ENCODE measurements around the gene CNTNAP4.

Gene CNTNAP4

GRCh38 chr16:76500006-76500405, 222.8 kb downstream of the CNTNAP4 start:
- no peak for DNase-seq

- no peak for DNase-seq
Observed at GRCh38 chr16:76502063-76502462, 224.9 kb downstream of the CNTNAP4 start.

- DNase-seq: no peak
Observed at GRCh38 chr16:76502555-76502954, 225.4 kb downstream of the CNTNAP4 start.

GRCh38 chr16:76503091-76503490, 225.9 kb downstream of the CNTNAP4 start:
- no peak for DNase-seq

GRCh38 chr16:76511203-76511602, 234.0 kb downstream of the CNTNAP4 start:
- DNase-seq: no peak

GRCh38 chr16:76518781-76519180, 241.6 kb downstream of the CNTNAP4 start:
- DNase-seq: no peak

- no peak for DNase-seq
Observed at GRCh38 chr16:76524356-76524755, 247.2 kb downstream of the CNTNAP4 start.

- no peak for DNase-seq
Observed at GRCh38 chr16:76524769-76525168, 247.6 kb downstream of the CNTNAP4 start.

DNA sequence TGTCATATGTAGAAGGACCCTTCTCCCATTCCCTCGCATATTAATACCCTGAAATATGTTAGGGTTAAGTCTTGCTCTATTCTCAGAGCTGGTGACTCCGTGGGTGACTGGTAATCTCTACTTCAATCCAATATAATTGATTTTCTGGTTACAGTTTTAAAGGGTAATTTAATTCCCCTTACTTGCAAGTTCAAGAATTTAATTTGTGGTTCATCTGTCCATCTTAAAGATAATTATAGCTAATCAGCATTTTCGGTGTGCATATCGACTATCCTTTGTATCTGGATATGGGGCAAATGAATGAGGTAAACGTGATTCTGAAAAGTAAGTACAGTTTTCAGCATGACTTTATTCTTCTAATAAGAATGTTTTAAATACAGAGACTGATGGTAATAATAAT, 250.0 kb downstream of the CNTNAP4 start:
- no peak for DNase-seq

GRCh38 chr16:76529120-76529519, 251.9 kb downstream of the CNTNAP4 start:
- DNase-seq: no peak

DNA sequence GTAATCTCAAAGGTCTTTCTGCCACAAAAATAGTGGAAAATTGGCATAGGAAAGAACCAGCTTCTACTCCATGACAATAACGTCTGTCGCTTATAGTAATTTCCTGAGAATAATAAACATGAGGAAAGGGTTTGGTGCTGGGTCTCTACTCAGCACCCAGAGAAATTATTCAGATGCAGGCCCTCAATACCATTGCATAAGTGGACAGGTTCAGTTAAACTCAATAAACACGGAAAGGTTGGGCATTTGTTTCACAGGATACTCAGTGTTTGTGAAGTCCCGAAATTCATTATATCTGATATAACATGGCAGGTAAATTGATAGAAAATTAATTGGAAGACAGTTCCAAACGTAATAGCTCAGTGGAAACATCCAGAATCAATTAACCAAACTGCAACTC, 254.0 kb downstream of the CNTNAP4 start:
- DNase-seq: no peak

DNA sequence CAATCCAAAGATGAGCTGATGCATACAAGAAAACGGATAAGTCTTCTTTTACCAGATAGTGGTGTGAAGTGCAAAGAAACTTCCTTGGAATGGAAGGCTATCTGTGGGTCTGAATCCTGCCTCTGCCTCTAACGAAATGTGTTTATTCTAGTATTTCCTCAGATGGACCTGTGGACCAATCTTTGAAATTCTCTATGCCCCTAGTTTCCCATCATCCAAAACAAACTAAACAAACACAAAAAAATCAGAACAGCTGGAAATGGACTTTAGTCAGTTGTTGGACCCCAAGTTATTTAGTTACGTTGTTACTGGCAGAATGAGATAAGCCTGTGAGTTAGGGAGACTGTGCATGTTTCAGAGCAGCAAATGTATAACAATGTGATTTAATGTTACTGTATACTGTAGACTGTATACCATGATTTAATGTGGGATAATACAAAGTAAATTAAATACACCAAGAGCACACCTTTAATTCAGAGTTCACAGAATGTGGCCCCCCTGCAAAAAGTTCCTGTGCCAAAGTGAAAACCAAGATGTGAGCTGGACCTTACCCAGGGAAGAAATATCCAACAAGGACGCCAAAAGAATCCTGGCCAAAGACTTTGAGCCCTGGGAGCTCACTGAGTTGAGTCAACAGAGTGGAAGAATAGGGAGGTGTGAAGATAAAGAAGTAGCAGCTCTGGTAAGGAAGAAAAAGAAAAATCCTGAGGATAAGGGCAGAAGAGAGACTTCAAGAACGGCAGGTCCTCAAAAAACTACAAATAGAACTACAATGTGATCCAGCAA, 255.2 kb downstream of the CNTNAP4 start:
- DNase-seq: no peak

GRCh38 chr16:76539609-76540008, 262.4 kb downstream of the CNTNAP4 start:
- DNase-seq: no peak

DNA sequence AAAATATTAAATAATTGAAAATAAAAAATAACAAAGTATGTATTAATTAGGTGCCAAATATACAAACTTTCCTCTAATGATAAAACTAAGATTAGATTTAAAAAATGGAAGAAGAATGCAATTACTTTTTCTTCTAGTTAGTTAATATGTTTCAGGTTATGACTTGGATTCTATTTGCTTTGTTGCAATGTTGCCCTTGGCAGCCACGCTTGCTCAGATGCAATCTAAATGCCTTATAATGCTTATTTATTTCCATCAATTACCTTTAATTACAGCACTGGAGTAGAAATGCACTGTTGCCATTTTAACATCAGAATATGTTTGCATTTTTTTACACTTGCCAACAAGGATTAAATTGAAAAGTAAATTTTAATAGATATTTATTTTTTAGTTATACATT, 263.9 kb downstream of the CNTNAP4 start:
- no peak for DNase-seq

- DNase-seq: no peak
Observed at GRCh38 chr16:76565542-76565941, 288.3 kb downstream of the CNTNAP4 start.

DNA sequence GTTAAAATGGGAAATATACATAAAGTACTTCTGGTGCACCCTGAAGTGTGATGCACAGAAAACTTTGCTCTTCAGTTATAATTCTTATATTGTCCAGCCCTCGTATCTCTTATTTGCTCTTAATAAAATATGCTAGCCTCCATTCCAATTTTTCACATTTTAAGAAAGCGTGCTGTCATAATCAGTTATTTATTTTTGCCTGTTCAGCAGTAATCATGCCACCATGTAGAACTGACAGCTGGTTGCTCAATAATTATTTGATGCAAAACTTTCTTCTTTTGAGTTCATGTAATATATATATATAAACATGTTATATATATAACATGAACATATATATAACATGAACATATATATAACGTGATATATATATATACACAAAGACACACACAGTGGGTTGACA, 294.6 kb downstream of the CNTNAP4 start:
- no peak for DNase-seq

DNA sequence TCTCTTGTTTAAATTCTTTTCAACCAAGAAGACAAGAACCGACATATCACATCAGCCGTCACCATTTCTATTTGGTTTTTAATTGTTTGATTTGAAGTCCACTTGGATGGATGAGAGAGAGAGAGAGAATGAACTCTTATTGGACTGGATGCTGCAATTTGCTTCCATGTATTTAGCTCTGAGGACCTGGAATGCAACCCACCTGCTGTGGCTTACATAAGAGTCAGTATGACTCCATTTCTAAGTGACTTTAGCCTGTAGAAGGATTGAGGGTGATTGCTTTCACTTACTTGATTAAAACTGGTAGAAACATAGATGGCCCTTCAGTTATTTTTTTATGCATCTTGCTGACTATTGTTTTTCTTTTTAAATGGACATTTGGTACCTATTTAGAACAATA, 296.1 kb downstream of the CNTNAP4 start:
- no peak for DNase-seq

GRCh38 chr16:76574651-76575050, 297.4 kb downstream of the CNTNAP4 start:
- DNase-seq: no peak

- DNase-seq: no peak
Observed at GRCh38 chr16:76576526-76576925, 299.3 kb downstream of the CNTNAP4 start.

DNA sequence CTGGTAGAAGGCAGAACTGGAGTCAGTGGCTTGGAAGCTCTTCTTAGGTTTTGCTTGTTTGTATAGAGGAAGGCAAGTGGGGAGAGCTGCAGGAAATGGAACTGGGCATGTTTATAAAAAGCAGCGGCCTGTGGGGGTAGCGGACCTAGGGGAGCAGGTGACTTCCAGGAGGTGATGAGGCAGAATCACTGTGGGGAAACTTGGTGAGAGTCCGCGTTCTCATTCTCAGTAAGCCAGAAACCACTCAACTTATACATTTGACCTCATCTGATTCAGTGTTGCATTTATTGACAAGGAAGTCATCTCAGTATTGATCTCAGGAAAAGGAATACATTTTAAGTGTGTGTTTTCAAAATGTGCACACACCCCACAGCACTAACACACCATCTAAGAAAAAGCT, 299.8 kb downstream of the CNTNAP4 start:
- DNase-seq: no peak

DNA sequence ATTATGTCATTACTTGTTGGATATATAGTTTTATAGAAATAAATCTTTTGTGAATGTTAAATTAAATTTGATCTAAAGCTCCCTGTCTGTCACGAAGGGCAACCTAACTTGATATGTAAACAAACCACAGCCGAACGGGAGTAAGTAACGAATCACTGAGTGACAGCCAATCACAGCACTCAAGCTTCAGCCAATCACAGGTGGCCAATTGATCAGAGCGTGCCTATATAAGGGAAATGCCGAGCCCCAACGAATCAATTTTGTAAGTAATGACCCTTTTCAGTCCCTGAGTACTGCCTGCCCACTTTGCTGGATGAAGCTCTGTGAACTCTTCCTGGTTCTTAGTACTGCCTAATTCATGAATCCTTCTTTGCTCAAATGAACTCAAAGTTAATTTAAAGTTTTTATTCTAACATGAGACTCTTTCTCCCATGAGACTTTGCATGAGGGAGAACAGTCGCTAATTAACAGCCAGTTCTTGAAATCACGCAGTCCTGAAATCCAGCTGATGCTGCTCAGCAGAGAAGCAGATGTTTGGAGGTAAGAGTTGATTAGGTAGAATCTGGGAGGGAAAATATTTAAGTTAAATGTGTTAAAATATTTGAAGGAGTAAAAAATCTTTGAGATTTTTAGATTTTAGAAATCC, 302.2 kb downstream of the CNTNAP4 start:
- DNase-seq: no peak

DNA sequence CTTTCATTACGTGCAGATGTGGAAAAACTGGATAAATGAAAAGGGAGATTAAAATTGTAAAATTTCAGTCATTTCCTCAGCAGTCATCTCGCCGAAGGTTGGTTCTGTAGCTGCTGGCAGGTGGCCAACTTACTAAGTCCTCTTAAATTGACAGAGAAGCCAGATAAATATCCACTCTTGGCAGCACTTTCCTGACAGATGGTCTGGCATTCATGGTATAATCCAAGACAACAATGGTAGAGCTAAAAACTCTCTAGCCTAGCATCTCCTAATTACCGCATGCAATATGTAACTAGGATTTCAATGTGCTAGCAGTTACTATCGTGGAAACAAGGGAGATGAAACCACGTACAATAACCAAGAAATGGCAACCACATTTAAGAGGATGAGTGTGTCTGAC, 306.3 kb downstream of the CNTNAP4 start:
- DNase-seq: no peak

- no peak for DNase-seq
Observed at GRCh38 chr16:76583945-76584344, 306.7 kb downstream of the CNTNAP4 start.

GRCh38 chr16:76598498-76598897, 321.3 kb downstream of the CNTNAP4 start:
- no peak for DNase-seq

- DNase-seq: no peak
Observed at GRCh38 chr16:76607317-76607716, 330.1 kb downstream of the CNTNAP4 start.

Measured in activated gamma-delta T cell (primary cell).